HG02840 (cell line): ENCODE results near the gene ITPKA.
A peak's percentile ranks its signal among the peaks of the same experiment; 100 is the strongest.
"Not testable (repeated sequence)": the region's sequence is repeated elsewhere in the genome, so short reads cannot be mapped to it uniquely, and the experiment has no call there.

Experiments used
- ATAC-seq: cut with Tn5 transposase; IDR thresholded peaks from one replicate; pipeline ENCODE4 v1.9.1; 2021; ENCODE audit warnings: mild to moderate bottlenecking, moderate library complexity, moderate number of reproducible peaks; ENCODE audit not compliant: unreplicated experiment, low FRiP score

ITPKA gene

GRCh38 chr15:41493205-41493901, at the start of gene ITPKA:
Gene ITPKA, plus strand, starts transcription at chr15:41493874. Its CDS starts 54 bp downstream, at chr15:41493928.
- peak; percentile 68 for ATAC-seq

DNA sequence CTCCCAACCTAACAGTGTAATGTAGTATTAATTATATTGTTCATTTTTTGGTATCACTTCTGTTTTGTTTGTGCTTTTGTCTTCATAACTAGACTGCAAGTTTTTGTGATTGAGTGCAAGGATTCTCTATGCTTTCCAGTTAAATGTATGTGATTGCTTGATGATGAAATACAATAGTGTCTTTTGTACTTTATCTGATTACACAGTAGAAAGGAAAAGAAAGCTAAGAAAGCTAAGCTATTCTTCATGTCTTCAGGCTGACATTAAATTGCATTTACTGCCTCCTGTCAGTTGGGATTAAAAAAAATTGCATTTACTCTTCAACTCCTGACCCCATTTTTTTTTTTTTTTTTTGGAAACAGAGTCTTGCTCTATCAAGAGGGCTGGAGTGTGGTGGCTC, 48.3 kb upstream of the ITPKA start:
- no peak for ATAC-seq

GRCh38 chr15:41462084-41462795, 31.4 kb upstream of the ITPKA start:
- no peak for ATAC-seq

- ATAC-seq: no peak
Measured at GRCh38 chr15:41464889-41465580, 28.6 kb upstream of the ITPKA start.

GRCh38 chr15:41465822-41466421, 27.8 kb upstream of the ITPKA start:
- ATAC-seq: no peak

GRCh38 chr15:41466711-41467110, 27.0 kb upstream of the ITPKA start:
- no peak for ATAC-seq

- ATAC-seq: not testable (repeated sequence)
Measured at GRCh38 chr15:41469644-41470043, 24.0 kb upstream of the ITPKA start.

DNA sequence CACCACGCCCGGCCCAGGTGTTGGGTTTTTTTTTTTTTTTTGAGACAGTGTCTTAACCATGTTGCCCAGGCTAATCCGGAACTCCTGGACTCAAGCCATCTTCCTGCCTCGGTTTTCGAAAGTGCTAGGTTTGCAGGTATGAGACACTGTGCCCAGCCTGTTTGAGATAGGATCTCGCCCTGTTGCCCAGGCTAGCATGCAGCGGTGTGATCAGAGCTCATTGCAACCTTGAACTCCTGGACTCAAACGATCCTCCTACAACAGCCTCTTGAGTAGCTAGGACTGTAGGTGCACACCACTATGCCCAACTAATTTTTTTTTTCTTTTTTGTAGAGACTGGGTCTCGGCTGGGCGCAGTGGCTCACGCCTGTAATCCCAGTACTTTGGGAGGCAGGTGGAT, 20.3 kb upstream of the ITPKA start:
- no peak for ATAC-seq

DNA sequence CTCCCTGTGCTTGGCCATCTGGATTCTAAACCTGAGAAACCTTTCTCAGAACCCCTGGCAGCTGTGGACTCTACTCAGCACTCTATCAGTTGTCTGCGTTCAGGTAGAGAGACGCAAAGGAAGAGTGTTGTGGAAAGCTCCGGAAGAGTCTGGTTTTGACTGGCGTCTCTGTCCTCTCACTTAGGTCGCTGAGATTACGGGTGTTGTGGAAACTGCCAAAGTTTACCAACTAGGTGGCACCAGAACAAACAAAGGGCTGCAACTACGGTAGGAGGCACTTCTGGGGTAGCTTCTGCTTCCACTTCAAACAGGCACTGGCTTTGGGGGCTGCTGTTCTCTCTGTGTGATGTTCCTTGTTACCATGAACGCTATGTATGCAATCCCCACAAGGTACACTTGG, 19.2 kb upstream of the ITPKA start:
- no peak for ATAC-seq

GRCh38 chr15:41474941-41475340, 18.7 kb upstream of the ITPKA start:
- no peak for ATAC-seq

- no peak for ATAC-seq
Measured at GRCh38 chr15:41476416-41477048, 17.1 kb upstream of the ITPKA start.

DNA sequence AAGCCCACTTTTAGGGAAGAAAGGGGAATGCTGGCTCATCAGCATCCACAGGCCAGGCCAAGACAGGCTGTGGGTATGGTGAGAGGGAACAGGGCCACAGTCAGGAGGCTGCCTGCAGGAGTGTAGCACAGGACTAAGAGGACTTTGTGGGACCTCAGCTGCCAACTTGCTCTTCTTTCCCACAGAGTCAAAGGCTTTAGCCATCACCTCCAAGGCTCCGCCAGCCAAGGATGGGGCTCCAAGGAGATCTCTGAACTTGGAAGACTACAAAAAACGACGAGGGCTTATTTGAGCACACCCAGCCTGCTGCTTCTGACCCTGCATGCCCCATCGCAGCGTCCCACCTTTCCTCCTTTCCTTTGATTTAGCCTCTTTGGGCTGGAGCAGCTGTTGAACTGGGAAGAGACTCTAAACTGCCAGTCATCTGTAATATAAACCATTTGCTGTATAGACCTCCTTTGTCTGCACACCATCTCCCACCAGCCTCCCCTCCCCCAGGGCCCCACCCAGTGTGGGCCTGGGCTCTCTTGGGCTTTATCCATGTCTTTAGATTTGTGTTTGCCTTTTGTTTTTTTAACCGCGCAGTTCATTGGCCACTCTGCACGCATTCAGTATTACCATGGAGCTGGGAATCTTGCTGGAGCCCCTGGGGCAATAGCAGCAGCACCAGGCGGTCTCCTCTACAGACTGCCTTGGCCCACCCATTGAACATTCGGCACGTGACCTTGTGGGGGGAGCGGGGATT, 13.1 kb upstream of the ITPKA start:
- ATAC-seq: no peak

DNA sequence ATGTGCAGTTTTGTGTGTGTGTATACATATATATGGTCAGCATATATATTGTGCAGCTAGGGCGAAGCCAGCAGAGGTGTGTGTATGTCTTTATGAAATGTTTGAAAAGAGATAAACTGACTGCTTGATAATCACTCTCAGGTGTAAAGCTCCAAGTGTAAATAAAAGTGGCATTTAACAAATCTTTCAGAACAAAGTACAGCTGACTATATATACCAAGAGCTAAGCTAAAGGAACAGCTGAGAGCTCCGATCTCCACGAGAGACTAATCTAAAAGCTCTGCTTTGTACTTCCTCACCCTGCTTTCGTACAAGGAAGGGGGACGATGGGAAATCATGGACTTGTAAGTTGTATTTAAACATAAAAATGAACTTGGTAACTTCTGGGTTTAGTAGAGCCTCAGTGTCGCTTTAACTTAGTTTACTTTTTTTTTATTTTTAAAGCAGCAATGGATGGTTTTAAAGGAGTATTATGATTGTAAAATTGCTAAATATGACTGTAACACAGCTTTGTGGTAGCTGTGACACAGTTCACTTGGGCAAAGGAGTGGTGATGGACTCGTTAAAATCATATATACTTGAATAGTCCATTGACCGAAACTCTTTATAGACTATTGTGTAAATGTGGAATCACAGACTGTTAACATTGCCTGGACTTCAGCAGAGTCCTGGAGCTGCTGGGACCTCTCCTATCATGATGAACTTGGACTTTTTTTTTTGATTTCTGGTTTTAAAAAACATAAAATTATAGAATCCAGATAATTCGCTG, 11.4 kb upstream of the ITPKA start:
- no peak for ATAC-seq

DNA sequence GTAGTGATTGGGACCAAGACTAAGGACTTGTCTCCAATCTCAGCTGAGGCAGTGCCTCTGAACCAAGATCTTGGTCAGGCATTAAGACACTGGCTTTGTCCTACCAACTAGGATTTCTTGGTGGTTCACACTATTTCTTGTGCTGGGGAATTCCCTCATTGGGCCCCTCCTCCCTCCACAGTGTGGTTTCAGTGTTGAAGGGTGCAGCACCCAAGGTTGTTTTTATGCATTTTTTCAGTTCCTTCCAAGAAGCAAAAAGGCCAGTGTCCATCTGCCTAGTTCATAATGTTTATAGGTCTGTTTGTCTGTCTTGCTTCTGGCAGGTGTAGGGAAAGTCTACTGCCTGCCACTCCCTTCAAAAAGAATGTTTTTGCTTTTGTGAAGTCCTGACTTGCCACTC, 10.6 kb upstream of the ITPKA start:
- peak; percentile 58 for ATAC-seq

DNA sequence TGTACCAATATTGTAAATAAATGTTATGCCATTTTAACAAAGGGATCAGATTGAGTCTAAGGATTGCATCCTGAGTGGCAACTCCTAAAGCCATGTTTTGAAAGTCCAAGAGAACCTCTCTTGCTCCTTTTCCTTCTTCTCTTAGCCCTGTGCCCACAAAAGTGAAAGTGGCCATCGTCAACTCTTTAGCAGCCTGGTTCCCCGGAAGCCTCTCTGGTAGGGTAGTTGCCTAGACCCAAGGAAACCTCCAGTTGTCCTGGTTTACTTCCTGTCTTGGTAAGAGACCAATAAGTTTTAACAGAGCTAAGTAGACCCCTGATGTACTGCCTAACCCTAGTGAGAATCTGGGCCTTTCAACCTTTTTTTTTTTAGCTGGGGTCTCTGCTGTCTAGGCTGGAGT, 10.2 kb upstream of the ITPKA start:
- no peak for ATAC-seq

GRCh38 chr15:41484937-41485625, 8.6 kb upstream of the ITPKA start:
- ATAC-seq: no peak

- ATAC-seq: no peak
Measured at GRCh38 chr15:41486286-41486685, 7.4 kb upstream of the ITPKA start.

- ATAC-seq: no peak
Measured at GRCh38 chr15:41487381-41487780, 6.3 kb upstream of the ITPKA start.

DNA sequence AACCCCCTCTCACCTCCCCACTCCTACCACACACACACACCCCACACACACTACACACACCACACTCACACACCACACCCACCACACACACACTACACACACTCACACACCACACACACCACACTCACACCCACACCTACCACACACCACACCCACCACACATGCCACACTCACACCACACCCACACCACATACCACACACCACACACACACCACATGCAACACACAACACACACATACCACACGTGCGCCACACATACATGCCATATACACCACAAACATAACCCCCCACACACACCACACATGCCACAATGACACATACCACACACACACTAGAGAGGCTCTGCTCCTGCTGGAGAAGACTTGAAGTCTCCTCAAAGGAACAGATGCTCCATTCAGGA, 5.9 kb upstream of the ITPKA start:
- no peak for ATAC-seq
